HepG2 (cell line): Measurements from ENCODE around the gene MTARC1. TPM values are rescaled to one million over a fixed set of nuclear protein-coding genes. Genes with fewer than 3 reads are reported as not detected.
A peak's percentile ranks its signal among the peaks of the same experiment; 100 is the strongest.

ENCODE experiments used
- ATAC-seq: fragments of 200-7000 bp; cut with Tn5 transposase; 3 replicates; pipeline ENCODE4 v1.9.1; 2020; ENCODE audit warnings: mild to moderate bottlenecking, moderate library complexity
- BruUV-seq: library from RNA; stranded (reverse); fragments of 400-500 nt; replicated peaks from 2 replicates; lab custom pipeline; 2021; lab: Mats Ljungman, UMichigan
- CTCF ChIA-PET: fragments of 300-600 bp; formaldehyde crosslinking; extraction: SDS; loops from one replicate; lab custom pipeline; 2021; ENCODE audit warnings: low total read pairs, inconsistent platforms, low intra/inter-chr PET ratio; lab: Yijun Ruan, JAX
- POLR2A ChIA-PET: fragments of 350-600 bp; sonication (Branson Sonifier 250); formaldehyde crosslinking; loops from one replicate; lab custom pipeline; 2020; ENCODE audit warnings: antibody characterized with exemption, inconsistent platforms; lab: Yijun Ruan, JAX
- DNase-seq: peaks from one replicate; pipeline ENCODE4 v3.0.0-alpha.2; 2015; ENCODE audit warnings: low spot score
- FAIRE-seq: peaks from 3 replicates; lab custom pipeline; 2011; peaks lifted over from hg19 to GRCh38; lab: Jason Lieb, UNC
- H2AFZ ChIP-seq: one replicate; pipeline ENCODE4 v1.6.1; 2011; ENCODE audit warnings: low read length, inconsistent platforms
- H3K27ac ChIP-seq: fragments of 300-600 bp; 3 replicates; pipeline ENCODE4 v1.8.0; 2011; ENCODE audit warnings: mixed run types, mild to moderate bottlenecking, mixed read lengths, low read length, inconsistent platforms; ENCODE audit not compliant: insufficient read depth; ENCODE audit errors: extremely low read length
- H3K27me3 ChIP-seq, 2 experiments: fragments of 200-600 bp in 1 of 2; 2 replicates in 1 of 2; 3 replicates in 1 of 2; pipeline versions ENCODE4 v1.6.0 to v1.8.0; 2011; ENCODE audit warnings: low read length in 2 of 2, mild to moderate bottlenecking in 2 of 2, moderate library complexity in 2 of 2, inconsistent platforms in 1 of 2; ENCODE audit not compliant: insufficient read depth in 2 of 2, control insufficient read depth in 1 of 2
- H3K36me3 ChIP-seq, 2 experiments: fragments of 200-600 bp in 1 of 2; replicated peaks in 1 of 2; 2 replicates in 1 of 2; 3 replicates in 1 of 2; pipeline versions ENCODE4 v1.5.1 to v1.8.0; 2011; ENCODE audit warnings: low read length in 2 of 2, inconsistent platforms in 1 of 2; ENCODE audit not compliant: insufficient read depth in 2 of 2, control insufficient read depth in 1 of 2
- H3K4me1 ChIP-seq: 2 replicates; pipeline ENCODE4 v1.5.1; 2012; ENCODE audit warnings: low read length, inconsistent platforms; ENCODE audit not compliant: insufficient read depth
- H3K4me2 ChIP-seq: 2 replicates; pipeline ENCODE4 v1.6.0; 2011; ENCODE audit warnings: low read depth, low read length, inconsistent platforms
- H3K4me3 ChIP-seq, 3 experiments: fragments of 200-600 bp in 1 of 3; sonication (generic), shearing (Covaris generic) in 1 of 3; replicated peaks in 1 of 3; 2 replicates each; pipeline ENCODE4 v1.5.1; 2011 to 2016; ENCODE audit warnings: low read length in 3 of 3, inconsistent platforms in 2 of 3, low read depth in 2 of 3, mild to moderate bottlenecking in 2 of 3, control low read depth in 1 of 3, mixed read lengths in 1 of 3; ENCODE audit not compliant: insufficient read depth in 1 of 3
- H3K79me2 ChIP-seq: one replicate; pipeline ENCODE4 v1.6.1; 2011; ENCODE audit warnings: low read length, inconsistent platforms; ENCODE audit not compliant: insufficient read depth
- H3K9ac ChIP-seq: 2 replicates; pipeline ENCODE4 v1.6.0; 2011; ENCODE audit warnings: mild to moderate bottlenecking, low read depth, low read length, inconsistent platforms; ENCODE audit not compliant: insufficient read depth
- H3K9me3 ChIP-seq: 2 replicates; pipeline ENCODE4 v1.5.1; 2012; ENCODE audit warnings: mild to moderate bottlenecking, low read length
- H4K20me1 ChIP-seq: 2 replicates; pipeline ENCODE4 v1.6.0; 2011; ENCODE audit warnings: inconsistent platforms, mild to moderate bottlenecking, low read length, moderate library complexity; ENCODE audit not compliant: insufficient read depth
- FOXJ3 ChIP-seq: sonication (generic); formaldehyde crosslinking; IDR thresholded peaks from 2 replicates; pipeline ENCODE4 v1.4.0; 2020; ENCODE audit warnings: missing genetic modification reagents, mild to moderate bottlenecking, borderline replicate concordance
- HNF4A ChIP-seq: sonication (generic); formaldehyde crosslinking; IDR thresholded peaks from 2 replicates; pipeline ENCODE4 v1.4.0; 2020; ENCODE audit warnings: missing genetic modification reagents
- KLF16 ChIP-seq, 2 experiments: sonication (generic) in 1 of 2; formaldehyde crosslinking in 1 of 2; IDR thresholded peaks; 2 replicates each; pipeline versions ENCODE4 v1.6.1 to v1.8.0; 2016 to 2023; ENCODE audit warnings: missing genetic modification reagents in 2 of 2, missing compliant biosample characterization in 1 of 2
- KMT2A ChIP-seq: sonication (generic); formaldehyde crosslinking; IDR thresholded peaks from 2 replicates; pipeline ENCODE4 v1.4.0; 2020; ENCODE audit warnings: missing genetic modification reagents
- MED13 ChIP-seq: sonication (generic); formaldehyde crosslinking; IDR thresholded peaks from 2 replicates; pipeline ENCODE4 v1.5.0; 2020; ENCODE audit warnings: missing genetic modification reagents
- NR2C2 ChIP-seq: sonication (generic); formaldehyde crosslinking; IDR thresholded peaks from 2 replicates; pipeline ENCODE4 v1.4.0; 2020; ENCODE audit warnings: missing genetic modification reagents, mild to moderate bottlenecking, moderate library complexity, borderline replicate concordance
- PHF8 ChIP-seq: sonication (generic); formaldehyde crosslinking; IDR thresholded peaks from 2 replicates; pipeline ENCODE4 v1.5.0; 2020; ENCODE audit warnings: missing genetic modification reagents
- ZBTB34 ChIP-seq: sonication (generic); formaldehyde crosslinking; IDR thresholded peaks from 2 replicates; pipeline ENCODE4 v1.8.0; 2022; ENCODE audit warnings: mild to moderate bottlenecking, missing genetic modification reagents
- ZNF224 ChIP-seq: sonication (generic); formaldehyde crosslinking; IDR thresholded peaks from 2 replicates; pipeline ENCODE4 v1.5.0; 2020; ENCODE audit warnings: mild to moderate bottlenecking, missing genetic modification reagents
- ZNF235 ChIP-seq: sonication (generic); formaldehyde crosslinking; IDR thresholded peaks from 2 replicates; pipeline ENCODE4 v1.8.1; 2023; ENCODE audit warnings: mild to moderate bottlenecking, missing genetic modification reagents, borderline replicate concordance
- ZNF546 ChIP-seq: sonication (generic); formaldehyde crosslinking; conservative IDR thresholded peaks from 2 replicates; pipeline ENCODE4 v1.8.1; 2023; ENCODE audit warnings: mild to moderate bottlenecking, missing genetic modification reagents
- ZNF792 ChIP-seq: IDR thresholded peaks from 2 replicates; pipeline ENCODE4 v1.6.1; 2016
- ZSCAN5A ChIP-seq: sonication (generic); formaldehyde crosslinking; IDR thresholded peaks from 2 replicates; pipeline ENCODE4 v1.8.0; 2022; ENCODE audit warnings: mild to moderate bottlenecking, missing genetic modification reagents, borderline replicate concordance
- ZXDC ChIP-seq: sonication (generic); formaldehyde crosslinking; IDR thresholded peaks from 2 replicates; pipeline ENCODE4 v1.5.0; 2020; ENCODE audit warnings: mild to moderate bottlenecking, missing genetic modification reagents
- WGBS: methylation state at CpG from one replicate; pipeline ENCODE4 v1.1.6; 2017; ENCODE audit warnings: low lambda C conversion rate; 5-methylcytosine and 5-hydroxymethylcytosine counted together
- in situ Hi-C: cut with HindIII; loops from 2 replicates; pipeline ENCODE4 v1.10.0; 2017; ENCODE audit warnings: low pct_unique_long_range_greater_than_20kb; ENCODE audit not compliant: extremely low pct_ligation_motif_present
- intact Hi-C: fragments of 100-400 bp; cut with micrococcal nuclease; formaldehyde crosslinking; loops from one replicate; pipeline ENCODE4 v1.10.0; 2022; ENCODE audit not compliant: unreplicated experiment
- polyA plus RNA-seq, 8 experiments: library from polyadenylated mRNA; depleted of rRNA in 3 of 8; stranded (reverse) in 7 of 8; unstranded in 1 of 8; fragments of >200 nt; fragmentation: Illumina TruSeq in 4 of 8; extraction: Trizol in 4 of 8; gene quantifications; 2 replicates each; pipeline versions ENCODE4 v1.2.1 to v1.2.3, GENCODE V29; 2011 to 2016; ENCODE audit warnings: low read depth in 4 of 8, missing spikeins in 1 of 8, mixed read lengths in 1 of 8; ENCODE audit not compliant: insufficient read depth in 1 of 8
- total RNA-seq, 5 experiments: library from RNA; depleted of rRNA; stranded (reverse); fragments of >200 nt; fragmentation: Illumina TruSeq; extraction: Trizol; gene quantifications; 2 replicates each; pipeline ENCODE4 v1.2.3, GENCODE V29; 2016; ENCODE audit warnings: low read depth in 1 of 5
- TF ChIP-seq, protein P1 (sequence below): IDR thresholded peaks from 2 replicates; pipeline ENCODE4 v1.6.1; 2012; ENCODE audit warnings: low read depth, low read length, improper control_type of control experiment
- TF ChIP-seq, protein P2 (sequence below): IDR thresholded peaks from 2 replicates; pipeline ENCODE4 v1.6.1; 2012; ENCODE audit warnings: inconsistent platforms

MTARC1 gene
- total and polyA plus RNA-seq, 2 of the 13 experiments (the other 11 are each of a cell fraction or from before 2014, with no cell fraction given), result 19.4 to 106 TPM

DNA sequence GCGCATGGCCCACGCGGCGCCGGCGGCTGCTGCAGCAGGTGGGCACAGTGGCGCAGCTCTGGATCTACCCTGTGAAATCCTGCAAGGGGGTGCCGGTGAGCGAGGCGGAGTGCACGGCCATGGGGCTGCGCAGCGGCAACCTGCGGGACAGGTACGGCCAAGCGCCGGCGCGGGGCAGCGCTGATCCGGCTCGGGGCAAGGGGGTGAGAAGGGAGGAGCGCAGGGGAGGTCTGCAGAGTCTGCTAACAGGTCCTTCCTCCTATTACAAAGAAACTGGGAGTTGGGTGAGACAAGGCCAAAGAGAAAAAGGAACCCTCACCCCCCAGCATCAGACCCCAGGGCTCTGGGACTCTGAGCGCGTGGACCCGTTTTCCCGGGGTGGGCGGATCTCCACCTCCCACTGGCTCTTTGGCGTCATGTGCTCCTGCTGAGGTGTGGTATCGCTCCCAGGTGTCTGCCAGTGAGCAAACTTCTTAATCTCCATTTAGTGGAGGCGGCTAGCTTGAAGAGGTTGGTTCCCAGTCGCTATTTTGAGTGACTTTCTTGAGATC is 431 bp downstream of the MTARC1 start:
- Histone ChIP-seq H3K4me2 (peak overlapping the region; percentile 88), H3K27me3 (no peaks in the 10 kb centered on the region), H3K79me2 (peaks cover 23% of the 10 kb centered on the region), H3K27ac (peak overlapping the region; percentile 96), H3K9ac (peak overlapping the region; percentile 76), H3K4me1 (peaks cover 40% of the 10 kb centered on the region), H4K20me1 (no peaks in the 10 kb centered on the region; the same call in 1 of the 2 replicates), H3K4me3 (peak overlapping the region; percentile 60 to 79 (median 64)), H2AFZ (no peak overlapping the region), H3K36me3 (0 out of 5 replicates have a peak, but pooled peaks cover 2 to 8% of the 10 kb centered on the region in 2 experiments), H3K9me3 (no peaks in the 10 kb centered on the region)
- DNase-seq (peak; percentile 57), FAIRE-seq (no peak), ATAC-seq (peak; percentile 65)
- intact Hi-C loops (loop anchor here (2.0 to 5.0 kb wide), 2 partner anchors 16 to 1830 kb away; partner anchors contain the start of gene MIA3), in situ Hi-C loops (loop anchor here (10.0 to 25.0 kb wide), 2 partner anchors 250 to 512 kb away; partner anchors contain the start of genes MARK1 and RAB3GAP2)
- no TSS peak for BruUV-seq
- ChIA-PET POLR2A (interaction anchor here (0.6 to 3.7 kb wide), 9 partner anchors 16 to 101 kb away, joined by 3 to 19 read pairs (median 8); partner anchors contain the start of gene MTARC2), CTCF (interaction anchor here (0.6 kb wide), 1 partner anchor 113 kb away, joined by 3 read pairs; no protein-coding TSS in a partner anchor)
- WGBS, result 0% methylated on average over 5 of the region's 32 CpGs
- no peak for TF ChIP-seq ZNF792 (CRISPR knock-in tag)
- TF ChIP-seq, protein P1, sequence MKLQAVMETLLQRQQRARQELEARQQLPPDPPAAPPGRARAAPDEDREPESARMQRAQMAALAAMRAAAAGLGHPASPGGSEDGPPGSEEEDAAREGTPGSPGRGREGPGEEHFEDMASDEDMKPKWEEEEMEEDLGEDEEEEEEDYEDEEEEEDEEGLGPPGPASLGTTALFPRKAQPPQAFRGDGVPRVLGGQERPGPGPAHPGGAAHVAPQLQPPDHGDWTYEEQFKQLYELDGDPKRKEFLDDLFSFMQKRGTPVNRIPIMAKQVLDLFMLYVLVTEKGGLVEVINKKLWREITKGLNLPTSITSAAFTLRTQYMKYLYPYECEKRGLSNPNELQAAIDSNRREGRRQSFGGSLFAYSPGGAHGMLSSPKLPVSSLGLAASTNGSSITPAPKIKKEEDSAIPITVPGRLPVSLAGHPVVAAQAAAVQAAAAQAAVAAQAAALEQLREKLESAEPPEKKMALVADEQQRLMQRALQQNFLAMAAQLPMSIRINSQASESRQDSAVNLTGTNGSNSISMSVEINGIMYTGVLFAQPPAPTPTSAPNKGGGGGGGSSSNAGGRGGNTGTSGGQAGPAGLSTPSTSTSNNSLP, result no peak
- no peak for TF ChIP-seq ZNF224 (CRISPR knock-in tag)
- no peak for TF ChIP-seq MED13 (CRISPR knock-in tag)
- TF ChIP-seq ZXDC, result peak; percentile 58; the same call in 1 of the 2 replicates
- TF ChIP-seq ZNF235, result no peak
- TF ChIP-seq PHF8 (CRISPR knock-in tag), result no peak
- 0 out of 2 replicates have a peak, but pooled peaks have one; percentile 14 for TF ChIP-seq ZBTB34
- no peak for TF ChIP-seq ZNF546 (CRISPR knock-in tag)
- no peak for TF ChIP-seq ZSCAN5A (CRISPR knock-in tag)
- TF ChIP-seq FOXJ3, result 0 out of 2 replicates have a peak, but pooled peaks have one; percentile 26
- TF ChIP-seq HNF4A (CRISPR knock-in tag), result 0 out of 2 replicates have a peak, but pooled peaks have one; percentile 4
- peak; percentile 14; the same call in 1 of the 2 replicates for TF ChIP-seq NR2C2
- TF ChIP-seq, protein P2, sequence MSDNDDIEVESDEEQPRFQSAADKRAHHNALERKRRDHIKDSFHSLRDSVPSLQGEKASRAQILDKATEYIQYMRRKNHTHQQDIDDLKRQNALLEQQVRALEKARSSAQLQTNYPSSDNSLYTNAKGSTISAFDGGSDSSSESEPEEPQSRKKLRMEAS, result peak; percentile 84
- peak; percentile 5; the same call in 1 of the 2 replicates for TF ChIP-seq KMT2A (CRISPR knock-in tag)
- TF ChIP-seq KLF16 (CRISPR knock-in tag; IDR thresholded peaks at IDR 0.05), result 0 out of 4 replicates have a peak, but pooled peaks of 1 of the 2 experiments have one; percentile 10
